Measurements from ENCODE around the gene UBA6. TPM values are rescaled to one million over a fixed set of nuclear protein-coding genes. Genes with fewer than 3 reads are reported as not detected.

UBA6 gene
- total RNA-seq, 1 donor from 2014 or later = 85.1 TPM

DNA sequence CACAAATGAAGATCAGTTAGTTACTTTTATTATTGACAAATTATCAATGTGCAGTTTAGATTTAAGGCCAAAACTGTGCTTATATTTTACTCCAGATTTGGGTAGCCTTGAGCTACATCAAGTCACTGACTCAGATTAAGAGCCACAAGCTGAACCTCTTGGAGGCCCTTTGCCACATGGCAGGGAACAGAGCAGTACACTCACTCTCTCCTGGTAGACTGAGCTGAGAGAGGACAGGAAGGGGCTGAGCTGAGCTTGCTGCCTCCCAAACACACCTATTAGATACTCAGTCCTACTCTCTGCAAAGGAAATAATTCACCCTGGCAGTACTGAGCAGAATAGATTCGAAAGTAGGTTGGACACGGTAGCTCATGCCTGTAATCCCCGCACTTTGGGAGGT, 134.6 kb downstream of the UBA6 start:
- no peak for DNase-seq (ENCODE audit: low spot score, unreplicated experiment)
- Mint-ChIP-seq H3K27me3 (no peaks in the 10 kb centered on the region), H3K4me3 (ENCODE audit: low read depth) (no peak overlapping the region), H3K27ac (no peak overlapping the region), H3K4me1 (ENCODE audit: low read depth) (no peaks in the 10 kb centered on the region), H3K9me3 (ENCODE audit: low read depth) (no peaks in the 10 kb centered on the region), H3K36me3 (ENCODE audit: insufficient read depth) (no peaks in the 10 kb centered on the region)
- no peak for TF ChIP-seq CTCF (IDR thresholded peaks at IDR 0.05; ENCODE audit: unreplicated experiment)

- Mint-ChIP-seq H3K27me3 (no peaks in the 10 kb centered on the region), H3K9me3 (ENCODE audit: low read depth) (no peaks in the 10 kb centered on the region), H3K27ac (no peak overlapping the region), H3K4me3 (ENCODE audit: low read depth) (no peak overlapping the region), H3K36me3 (ENCODE audit: insufficient read depth) (no peaks in the 10 kb centered on the region), H3K4me1 (ENCODE audit: low read depth) (no peaks in the 10 kb centered on the region)
- no peak for DNase-seq (ENCODE audit: low spot score, unreplicated experiment)
- TF ChIP-seq CTCF (IDR thresholded peaks at IDR 0.05; ENCODE audit: unreplicated experiment) = no peak
Measured at GRCh38 chr4:67565284-67565683, 135.7 kb downstream of the UBA6 start.

Other genes with a start within 250 kb of the UBA6 start
- 25.2 and 26.4 TPM in 2 replicates for gene CENPC, start 155.7 kb downstream of the UBA6 start, total RNA-seq
- gene STAP1, start 142.4 kb downstream of the UBA6 start, total RNA-seq = not detected in 2 replicates
- gene GNRHR, start 53.2 kb upstream of the UBA6 start, total RNA-seq = not detected in 2 replicates
- gene TMPRSS11D, start 182.8 kb upstream of the UBA6 start, total RNA-seq = not detected in 2 replicates